ENCODE results near the gene TTC34. TPM values are rescaled to one million over a fixed set of nuclear protein-coding genes. Genes with fewer than 3 reads are reported as not detected.

The TTC34 gene
- total and polyA plus RNA-seq, 10 of the 15 experiments (the other 5 are each of a cell fraction or from before 2014, with no cell fraction given) = 0.03 to 0.49 (median 0.05) TPM; not detected in 2

DNA sequence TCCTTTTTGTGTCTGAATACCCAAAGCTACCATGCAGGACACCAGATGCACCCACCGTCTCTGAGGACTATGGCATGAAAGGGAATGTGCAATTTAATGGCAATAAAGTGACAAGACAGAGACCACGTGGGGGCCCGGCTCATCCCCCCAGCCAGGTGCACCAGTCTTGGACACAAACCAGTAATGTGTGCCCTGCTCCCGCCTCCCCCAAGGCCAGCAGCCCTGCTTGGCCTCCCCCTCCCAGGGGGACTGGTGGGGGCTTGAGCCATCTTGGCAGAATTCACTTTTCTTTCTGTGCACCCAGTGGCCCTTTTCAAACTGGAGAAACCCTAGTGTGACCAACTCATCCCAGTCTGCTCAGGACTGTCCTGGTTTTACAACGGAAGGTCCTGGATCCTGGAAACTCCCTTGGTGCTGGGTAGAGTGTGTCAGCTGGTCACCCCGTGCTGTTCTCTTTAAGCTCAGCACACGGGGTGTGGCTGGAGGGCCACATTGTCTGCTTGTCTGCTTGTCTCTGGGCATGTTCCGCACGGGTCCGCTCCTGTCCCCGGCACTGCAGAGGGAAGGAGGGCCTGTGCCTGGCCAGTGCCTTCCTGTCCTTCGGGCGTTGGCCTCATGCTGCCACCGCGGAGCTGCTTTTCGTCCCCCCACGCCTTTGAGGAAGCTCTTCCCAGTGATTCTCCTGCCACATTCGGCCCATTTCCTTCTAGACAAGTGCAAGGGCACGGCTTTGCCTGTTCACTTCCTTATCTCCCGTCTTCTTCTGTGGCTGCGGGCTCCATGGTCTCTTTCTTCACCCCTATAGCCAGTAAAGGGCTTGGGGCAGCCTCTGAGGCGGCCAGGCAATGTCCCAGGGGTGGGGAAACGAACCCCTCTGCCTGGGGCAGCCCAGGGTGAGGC is 45.8 kb upstream of the TTC34 start:
- no peak for FAIRE-seq
- Histone ChIP-seq H3K27me3 (replicated peaks in 1 of 2; ENCODE audit: control insufficient read depth in 2 of 2, insufficient read depth in 2 of 2, low read length in 1 of 2) (no peaks in the 10 kb centered on the region), H3K9me3 (replicated peaks; ENCODE audit: control insufficient read depth, insufficient read depth, low read length) (no peaks in the 10 kb centered on the region), H4K20me1 (ENCODE audit: control insufficient read depth, insufficient read depth) (no peaks in the 10 kb centered on the region), H3K4me3 (no peak overlapping the region), H2AFZ (ENCODE audit: control insufficient read depth, low read depth, low read length) (no peak overlapping the region), H3K79me2 (ENCODE audit: control insufficient read depth, insufficient read depth, low read length) (no peaks in the 10 kb centered on the region), H3K9ac (ENCODE audit: control insufficient read depth, insufficient read depth, low read length) (no peak overlapping the region), H3K36me3 (ENCODE audit: control insufficient read depth in 2 of 2, insufficient read depth in 2 of 2, low read length in 1 of 2) (no peaks in the 10 kb centered on the region), H3K27ac (ENCODE audit: control insufficient read depth, insufficient read depth) (no peak overlapping the region), H3K4me1 (ENCODE audit: control insufficient read depth, insufficient read depth, low read length) (no peaks in the 10 kb centered on the region), H3K4me2 (ENCODE audit: control insufficient read depth, insufficient read depth) (no peak overlapping the region)
- ChIA-PET POLR2A (no interaction called here), CTCF (no interaction called here), SMC1A (ENCODE audit: uncharacterized antibody, unreplicated experiment) (no interaction called here), RAD21 (ENCODE audit: unreplicated experiment) (no interaction called here)
- BruUV-seq (replicated peaks) = no TSS peak
- 10% methylated on average over 19 of the region's 23 CpGs for WGBS (ENCODE audit: insufficient coverage, insufficient replicate concordance, low lambda C conversion rate, missing lambda C conversion rate)
- intact Hi-C loops (cut with micrococcal nuclease; ENCODE audit: unreplicated experiment) = no loop called here
- TF ChIP-seq HCFC1 (IDR thresholded peaks at IDR 0.05; ENCODE audit: low read length) (no peak), RFX5 (IDR thresholded peaks at IDR 0.05; ENCODE audit: low read depth, low read length) (no peak), EZH2 (IDR thresholded peaks at IDR 0.05; ENCODE audit: borderline replicate concordance, control insufficient read depth, low read depth, low read length) (no peak)
- no peak for ATAC-seq
- DNase-seq (ENCODE audit: low read depth, low spot score) = no peak
- in situ Hi-C loops (cut with MboI) = no loop called here

DNA sequence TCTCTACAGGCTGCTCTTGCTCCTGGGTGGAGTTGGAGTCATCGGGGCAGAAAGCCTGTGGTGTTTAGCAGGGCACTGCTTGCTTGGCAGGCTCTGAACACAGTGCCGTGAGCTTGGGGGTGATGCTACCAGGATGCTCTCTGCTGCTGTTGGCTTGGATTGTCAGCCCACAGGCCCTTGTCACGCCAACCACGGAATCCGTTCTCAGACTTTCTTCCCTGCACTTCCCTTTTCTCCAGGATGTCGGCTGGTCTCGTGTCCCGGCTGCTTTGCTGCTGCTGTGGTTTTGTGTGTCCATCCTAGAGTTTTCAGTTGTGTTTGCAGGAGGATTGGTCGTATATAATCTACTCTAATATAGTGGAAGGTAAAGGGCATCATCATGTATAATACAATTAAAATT is 44.4 kb upstream of the TTC34 start:
- CTCF ChIA-PET = no interaction called here
- Histone ChIP-seq H2AFZ (ENCODE audit: control insufficient read depth, low read depth, low read length) (no peak overlapping the region), H3K4me2 (ENCODE audit: control insufficient read depth, insufficient read depth) (no peak overlapping the region), H3K27me3 (replicated peaks in 1 of 2; ENCODE audit: control insufficient read depth in 2 of 2, insufficient read depth in 2 of 2, low read length in 1 of 2) (no peaks in the 10 kb centered on the region), H3K9me3 (replicated peaks; ENCODE audit: control insufficient read depth, insufficient read depth, low read length) (no peaks in the 10 kb centered on the region), H4K20me1 (ENCODE audit: control insufficient read depth, insufficient read depth) (no peaks in the 10 kb centered on the region), H3K9ac (ENCODE audit: control insufficient read depth, insufficient read depth, low read length) (no peak overlapping the region), H3K4me3 (no peak overlapping the region), H3K79me2 (ENCODE audit: control insufficient read depth, insufficient read depth, low read length) (no peaks in the 10 kb centered on the region), H3K36me3 (ENCODE audit: control insufficient read depth in 2 of 2, insufficient read depth in 2 of 2, low read length in 1 of 2) (no peaks in the 10 kb centered on the region), H3K4me1 (ENCODE audit: control insufficient read depth, insufficient read depth, low read length) (no peaks in the 10 kb centered on the region), H3K27ac (ENCODE audit: control insufficient read depth, insufficient read depth) (no peak overlapping the region)
- RAD21 ChIA-PET (ENCODE audit: unreplicated experiment) = no interaction called here
- FAIRE-seq (no peak), ATAC-seq (no peak), DNase-seq (ENCODE audit: low read depth, low spot score) (no peak)
- in situ Hi-C loops (cut with MboI) = no loop called here
- WGBS (ENCODE audit: insufficient coverage, insufficient replicate concordance, low lambda C conversion rate, missing lambda C conversion rate) = 1% methylated on average over 8 of the region's 9 CpGs
- intact Hi-C loops (cut with micrococcal nuclease; ENCODE audit: unreplicated experiment) = no loop called here
- SMC1A ChIA-PET (ENCODE audit: uncharacterized antibody, unreplicated experiment) = no interaction called here
- no TSS peak for BruUV-seq (replicated peaks)
- POLR2A ChIA-PET = no interaction called here
- TF ChIP-seq ATF7 (IDR thresholded peaks at IDR 0.05; ENCODE audit: low read depth) (no peak), SRF (IDR thresholded peaks at IDR 0.05; ENCODE audit: low read depth in 2 of 2, low read length in 2 of 2) (no peak), KLF5 (IDR thresholded peaks at IDR 0.05; ENCODE audit: partially characterized antibody) (no peak), ZNF217 (IDR thresholded peaks at IDR 0.05) (no peak), CBFB (IDR thresholded peaks at IDR 0.05; ENCODE audit: low read depth) (no peak), RUNX3 (IDR thresholded peaks at IDR 0.05; ENCODE audit: low read length) (no peak), RB1 (IDR thresholded peaks at IDR 0.05; ENCODE audit: borderline replicate concordance) (no peak)
- TF ChIP-seq, protein P1, sequence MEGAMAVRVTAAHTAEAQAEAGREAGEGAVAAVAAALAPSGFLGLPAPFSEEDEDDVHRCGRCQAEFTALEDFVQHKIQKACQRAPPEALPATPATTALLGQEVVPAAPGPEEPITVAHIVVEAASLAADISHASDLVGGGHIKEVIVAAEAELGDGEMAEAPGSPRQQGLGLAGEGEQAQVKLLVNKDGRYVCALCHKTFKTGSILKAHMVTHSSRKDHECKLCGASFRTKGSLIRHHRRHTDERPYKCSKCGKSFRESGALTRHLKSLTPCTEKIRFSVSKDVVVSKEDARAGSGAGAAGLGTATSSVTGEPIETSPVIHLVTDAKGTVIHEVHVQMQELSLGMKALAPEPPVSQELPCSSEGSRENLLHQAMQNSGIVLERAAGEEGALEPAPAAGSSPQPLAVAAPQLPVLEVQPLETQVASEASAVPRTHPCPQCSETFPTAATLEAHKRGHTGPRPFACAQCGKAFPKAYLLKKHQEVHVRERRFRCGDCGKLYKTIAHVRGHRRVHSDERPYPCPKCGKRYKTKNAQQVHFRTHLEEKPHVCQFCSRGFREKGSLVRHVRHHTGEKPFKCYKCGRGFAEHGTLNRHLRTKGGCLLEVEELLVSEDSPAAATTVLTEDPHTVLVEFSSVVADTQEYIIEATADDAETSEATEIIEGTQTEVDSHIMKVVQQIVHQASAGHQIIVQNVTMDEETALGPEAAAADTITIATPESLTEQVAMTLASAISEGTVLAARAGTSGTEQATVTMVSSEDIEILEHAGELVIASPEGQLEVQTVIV (IDR thresholded peaks at IDR 0.05; ENCODE audit: borderline replicate concordance, partially characterized antibody) = no peak
- TF ChIP-seq, protein P2, sequence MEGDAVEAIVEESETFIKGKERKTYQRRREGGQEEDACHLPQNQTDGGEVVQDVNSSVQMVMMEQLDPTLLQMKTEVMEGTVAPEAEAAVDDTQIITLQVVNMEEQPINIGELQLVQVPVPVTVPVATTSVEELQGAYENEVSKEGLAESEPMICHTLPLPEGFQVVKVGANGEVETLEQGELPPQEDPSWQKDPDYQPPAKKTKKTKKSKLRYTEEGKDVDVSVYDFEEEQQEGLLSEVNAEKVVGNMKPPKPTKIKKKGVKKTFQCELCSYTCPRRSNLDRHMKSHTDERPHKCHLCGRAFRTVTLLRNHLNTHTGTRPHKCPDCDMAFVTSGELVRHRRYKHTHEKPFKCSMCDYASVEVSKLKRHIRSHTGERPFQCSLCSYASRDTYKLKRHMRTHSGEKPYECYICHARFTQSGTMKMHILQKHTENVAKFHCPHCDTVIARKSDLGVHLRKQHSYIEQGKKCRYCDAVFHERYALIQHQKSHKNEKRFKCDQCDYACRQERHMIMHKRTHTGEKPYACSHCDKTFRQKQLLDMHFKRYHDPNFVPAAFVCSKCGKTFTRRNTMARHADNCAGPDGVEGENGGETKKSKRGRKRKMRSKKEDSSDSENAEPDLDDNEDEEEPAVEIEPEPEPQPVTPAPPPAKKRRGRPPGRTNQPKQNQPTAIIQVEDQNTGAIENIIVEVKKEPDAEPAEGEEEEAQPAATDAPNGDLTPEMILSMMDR (IDR thresholded peaks at IDR 0.05 in 2 of 3, conservative IDR thresholded peaks at IDR 0.05 in 1 of 3; ENCODE audit: control insufficient read depth in 2 of 3, extremely low read depth in 1 of 3, insufficient read depth in 1 of 3, low read depth in 3 of 3, low read length in 3 of 3) = no peak

Data from GM12878 (cell line).